Effector memory CD4-positive, alpha-beta T cell (primary cell): Measurements from ENCODE around the gene IQGAP3.

Source experiments
- DNase-seq, 3 donors: peaks; one replicate each; pipeline ENCODE4 v3.0.0-alpha.2; 2020
- H3K27ac ChIP-seq: 2 replicates; pipeline ENCODE4 v1.7.0; 2013; ENCODE audit warnings: mild to moderate bottlenecking, low read length, moderate library complexity; ENCODE audit not compliant: insufficient read depth, poor library complexity, severe bottlenecking
- H3K27me3 ChIP-seq: replicated peaks from 2 replicates; pipeline ENCODE4 v1.7.0; 2013; ENCODE audit warnings: mild to moderate bottlenecking, low read length; ENCODE audit not compliant: insufficient read depth, control insufficient read depth, poor library complexity, severe bottlenecking
- H3K36me3 ChIP-seq: 2 replicates; pipeline ENCODE4 v1.7.0; 2013; ENCODE audit warnings: mild to moderate bottlenecking, low read length, moderate library complexity; ENCODE audit not compliant: control insufficient read depth, insufficient read depth
- H3K4me1 ChIP-seq: 2 replicates; pipeline ENCODE4 v1.7.0; 2013; ENCODE audit warnings: low read length, mild to moderate bottlenecking; ENCODE audit not compliant: control insufficient read depth, insufficient read depth, poor library complexity, severe bottlenecking
- H3K4me3 ChIP-seq: 2 replicates; pipeline ENCODE4 v1.7.0; 2013; ENCODE audit warnings: low read length, low read depth, mild to moderate bottlenecking; ENCODE audit not compliant: insufficient read depth, poor library complexity, severe bottlenecking
- H3K9me3 ChIP-seq: 2 replicates; pipeline ENCODE4 v1.7.0; 2013; ENCODE audit warnings: mild to moderate bottlenecking, low read length, moderate library complexity; ENCODE audit not compliant: control insufficient read depth

Gene IQGAP3

DNA sequence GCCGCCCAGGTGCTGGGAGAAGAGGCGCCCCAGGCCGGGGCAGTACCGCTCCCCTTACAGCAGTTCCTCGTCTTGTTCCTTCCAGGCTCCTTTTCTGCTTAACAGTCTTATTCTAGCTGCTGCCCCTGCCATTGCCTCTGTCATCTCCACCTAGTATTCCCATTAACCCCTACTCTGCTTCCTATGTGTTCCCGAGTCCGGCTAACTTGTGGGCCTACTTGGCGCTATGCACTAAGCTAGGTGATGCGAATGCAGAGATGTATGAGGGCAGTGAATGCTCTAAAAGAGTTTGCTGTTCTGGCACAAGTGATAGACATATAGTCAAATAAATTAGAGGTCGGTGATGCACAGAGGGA, 276 bp upstream of the IQGAP3 start:
- H3K4me3 ChIP-seq, result peak overlapping the region; percentile 47
- H3K36me3 ChIP-seq, result no peaks in the 10 kb centered on the region
- peaks cover 17% of the 10 kb centered on the region for H3K27me3 ChIP-seq
- H3K27ac ChIP-seq, result no peak overlapping the region
- H3K4me1 ChIP-seq, result peaks cover 11% of the 10 kb centered on the region
- no peaks in the 10 kb centered on the region for H3K9me3 ChIP-seq
- DNase-seq, result no peak

DNA sequence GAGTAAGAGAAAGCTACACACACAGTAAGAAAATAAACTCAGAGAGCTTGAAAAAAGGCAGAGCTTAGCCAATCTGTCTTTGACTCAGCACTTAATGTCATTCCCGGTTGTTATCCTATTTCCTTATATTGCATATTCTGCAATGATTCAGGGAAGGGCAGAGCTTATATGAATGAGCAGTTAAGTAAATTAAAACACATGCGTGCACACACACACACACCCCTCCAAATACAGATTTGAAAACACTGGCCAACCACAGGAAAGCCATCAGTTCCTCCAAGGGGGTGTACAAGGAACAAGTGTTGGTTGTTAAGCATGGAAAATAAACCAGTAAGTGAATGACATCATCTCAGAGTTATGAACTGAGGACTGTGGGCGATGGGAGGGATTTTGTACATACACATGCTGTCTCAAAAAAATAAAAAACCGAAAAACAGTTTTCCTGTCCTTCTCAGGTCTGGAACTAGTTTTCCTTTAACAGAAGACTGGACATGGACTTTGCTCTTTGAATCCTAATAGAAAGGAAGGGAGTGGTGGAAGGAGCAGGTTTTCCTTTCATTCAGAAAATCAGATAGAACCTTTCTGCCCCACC, 1.0 kb downstream of the IQGAP3 start:
- no peaks in the 10 kb centered on the region for H3K36me3 ChIP-seq
- H3K27me3 ChIP-seq, result peaks cover 17% of the 10 kb centered on the region
- peaks cover 11% of the 10 kb centered on the region for H3K4me1 ChIP-seq
- no peak overlapping the region for H3K27ac ChIP-seq
- H3K9me3 ChIP-seq, result no peaks in the 10 kb centered on the region
- H3K4me3 ChIP-seq, result no peak overlapping the region
- DNase-seq, result no peak

DNA sequence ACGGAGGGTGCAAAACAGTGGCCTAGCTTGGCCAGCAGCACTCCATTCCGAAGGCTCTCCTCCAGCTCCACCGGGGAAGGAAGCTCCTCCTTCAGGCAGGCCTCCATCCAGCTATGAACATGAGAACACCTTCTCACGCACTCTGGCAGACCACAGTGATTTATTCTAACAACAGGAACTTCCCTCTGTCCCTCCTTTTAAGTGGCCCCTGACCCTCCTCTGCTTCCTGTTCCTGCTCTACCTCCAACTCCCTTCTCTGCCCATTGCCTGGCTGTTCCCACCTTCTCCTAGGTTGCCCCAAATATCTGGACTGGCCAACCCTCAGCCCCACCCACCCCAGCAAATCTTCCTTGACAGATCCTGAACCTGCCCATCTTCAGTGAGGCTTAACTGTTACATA, 5.9 kb downstream of the IQGAP3 start:
- H3K4me3 ChIP-seq, result no peak overlapping the region
- no peak overlapping the region for H3K27ac ChIP-seq
- H3K27me3 ChIP-seq, result peaks cover 4% of the 10 kb centered on the region
- H3K9me3 ChIP-seq, result no peaks in the 10 kb centered on the region
- no peak for DNase-seq
- H3K4me1 ChIP-seq, result no peaks in the 10 kb centered on the region
- no peaks in the 10 kb centered on the region for H3K36me3 ChIP-seq

DNA sequence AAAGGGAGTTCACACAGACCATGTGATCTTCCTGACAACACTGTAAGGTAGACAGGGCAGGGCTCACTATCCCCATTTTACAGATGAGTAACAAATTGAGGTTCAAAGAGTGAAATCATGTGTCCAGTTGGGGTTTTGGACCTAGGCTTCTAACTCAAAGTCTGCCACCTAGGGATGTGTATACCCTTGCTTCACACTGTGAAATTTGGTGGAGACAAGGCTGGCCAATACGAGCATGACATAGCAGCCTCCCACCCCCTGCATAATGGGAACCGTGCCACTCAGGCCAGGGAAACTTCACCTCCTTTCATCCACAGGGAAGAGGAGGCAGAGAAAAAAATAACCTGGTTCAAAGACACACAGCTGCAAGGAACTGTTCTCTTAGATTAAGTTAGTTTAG, 6.8 kb downstream of the IQGAP3 start:
- Histone ChIP-seq H3K27me3 (no peaks in the 10 kb centered on the region), H3K27ac (no peak overlapping the region), H3K4me3 (no peak overlapping the region), H3K9me3 (no peaks in the 10 kb centered on the region), H3K36me3 (no peaks in the 10 kb centered on the region), H3K4me1 (no peaks in the 10 kb centered on the region)
- no peak for DNase-seq

DNA sequence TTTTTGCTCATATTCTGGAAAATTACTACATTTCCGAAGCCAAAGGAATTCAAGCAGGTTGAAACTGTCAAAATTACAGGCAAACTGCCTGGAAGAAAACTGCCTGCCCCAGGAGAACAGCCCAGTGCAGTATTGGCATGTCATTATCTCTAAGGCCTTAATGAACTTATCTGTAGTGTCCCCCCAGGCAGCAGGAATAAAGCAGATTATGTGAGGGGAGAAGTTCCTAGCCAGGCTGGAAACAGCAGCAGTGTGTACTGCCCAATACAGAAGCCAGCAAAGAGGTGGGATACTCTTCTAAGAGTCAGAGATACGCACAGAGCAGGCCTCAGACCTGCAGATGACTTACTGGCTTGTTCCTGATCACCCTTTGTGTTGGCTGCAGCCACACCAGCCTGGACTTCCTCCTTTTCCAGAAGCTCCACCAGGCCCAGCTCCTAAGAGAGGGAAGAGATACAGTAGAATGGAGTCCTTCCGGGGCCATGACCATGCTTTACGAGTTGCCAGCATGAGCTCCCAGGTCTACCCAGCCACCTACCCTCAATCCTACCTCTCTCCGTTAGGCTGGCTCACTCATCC, 11.7 kb downstream of the IQGAP3 start:
- H3K9me3 ChIP-seq, result no peaks in the 10 kb centered on the region
- no peaks in the 10 kb centered on the region for H3K4me1 ChIP-seq
- no peaks in the 10 kb centered on the region for H3K36me3 ChIP-seq
- H3K27me3 ChIP-seq, result no peaks in the 10 kb centered on the region
- no peak overlapping the region for H3K4me3 ChIP-seq
- DNase-seq, result no peak
- no peak overlapping the region for H3K27ac ChIP-seq

DNA sequence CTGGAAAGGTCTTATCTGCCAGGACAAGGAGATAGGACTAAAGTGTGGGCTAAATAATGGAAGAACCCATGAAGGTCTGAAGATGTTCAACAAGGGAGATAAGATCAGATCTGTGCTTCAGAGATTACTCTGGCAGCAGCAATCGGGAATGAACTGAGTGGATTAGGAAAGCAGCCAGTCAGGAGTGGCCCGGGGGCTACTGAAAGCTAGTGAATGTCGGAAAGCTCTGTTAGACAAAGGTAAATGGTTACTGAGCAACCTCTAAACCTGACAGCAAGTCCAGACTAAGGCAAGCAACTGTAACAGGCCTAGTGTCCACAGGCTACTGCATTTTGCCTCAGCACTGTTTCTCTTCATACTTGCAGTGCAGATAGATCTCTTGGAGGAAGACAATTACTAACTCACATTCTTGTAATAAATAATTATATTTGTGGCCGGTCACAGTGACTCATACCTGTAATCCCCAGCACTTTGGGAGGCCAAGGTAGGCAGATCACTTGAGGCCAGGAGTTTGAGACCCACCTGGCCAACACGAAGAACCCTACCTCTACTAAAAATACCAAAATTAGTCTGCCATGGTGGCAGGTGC, 12.5 kb downstream of the IQGAP3 start:
- no peak for DNase-seq
- H3K4me1 ChIP-seq, result no peaks in the 10 kb centered on the region
- no peak overlapping the region for H3K4me3 ChIP-seq
- H3K36me3 ChIP-seq, result no peaks in the 10 kb centered on the region
- no peaks in the 10 kb centered on the region for H3K27me3 ChIP-seq
- H3K27ac ChIP-seq, result no peak overlapping the region
- no peaks in the 10 kb centered on the region for H3K9me3 ChIP-seq

DNA sequence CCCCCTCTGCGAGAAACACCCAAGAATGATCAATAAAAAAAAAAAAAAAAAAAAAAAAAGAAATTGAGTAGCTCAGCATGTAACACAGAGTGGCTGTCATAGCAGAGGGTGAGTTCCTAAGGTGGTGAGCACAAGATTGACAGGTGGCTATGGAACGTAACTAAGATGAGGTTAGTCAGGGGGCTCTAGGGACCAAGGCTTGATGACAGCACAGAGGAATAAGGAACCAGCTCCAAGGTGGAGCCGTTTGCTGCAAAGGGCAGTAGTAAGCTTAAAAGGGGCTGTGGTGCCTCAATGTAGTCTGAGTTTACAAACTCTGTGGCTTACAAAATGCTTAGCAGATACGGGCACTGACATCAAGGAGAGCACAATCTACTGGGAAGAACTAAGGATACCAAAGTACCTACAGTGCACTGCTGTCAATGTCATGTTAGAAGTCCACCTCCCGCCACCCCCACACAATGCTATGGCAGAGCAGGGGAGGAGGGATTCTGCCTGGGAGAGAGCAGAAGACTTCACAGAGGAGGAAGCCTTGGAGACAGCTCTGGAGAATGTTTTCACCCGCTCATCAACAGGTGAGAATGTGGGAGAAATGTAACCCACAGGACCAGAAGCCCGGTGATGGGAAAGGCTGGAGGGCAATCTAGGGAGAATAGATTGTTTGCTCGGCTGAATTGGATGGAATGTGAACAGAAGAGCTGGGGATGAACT, 13.1 kb downstream of the IQGAP3 start:
- DNase-seq, result no peak
- no peak overlapping the region for H3K4me3 ChIP-seq
- H3K36me3 ChIP-seq, result no peaks in the 10 kb centered on the region
- H3K27me3 ChIP-seq, result no peaks in the 10 kb centered on the region
- no peaks in the 10 kb centered on the region for H3K4me1 ChIP-seq
- H3K27ac ChIP-seq, result no peak overlapping the region
- no peaks in the 10 kb centered on the region for H3K9me3 ChIP-seq

DNA sequence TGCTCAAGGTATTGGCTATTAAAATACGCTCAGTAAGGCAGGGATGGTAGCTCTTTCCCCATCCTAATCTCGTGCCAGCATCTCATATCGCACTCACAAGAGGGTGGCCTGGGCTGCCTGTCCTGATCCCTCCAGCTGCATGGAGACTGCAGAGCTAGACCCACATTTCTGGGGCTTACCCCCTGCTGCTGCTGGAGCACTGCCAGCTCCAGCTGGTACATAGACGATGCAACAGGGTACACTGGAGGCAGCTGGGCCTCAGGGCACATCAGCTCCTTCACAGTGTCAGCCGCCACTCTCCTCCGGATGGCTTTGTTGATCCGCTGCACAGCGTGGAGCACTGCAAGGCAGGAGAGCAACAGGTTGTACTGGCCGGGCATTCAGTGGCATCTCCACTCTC, 16.0 kb downstream of the IQGAP3 start:
- no peak for DNase-seq
- H3K36me3 ChIP-seq, result no peaks in the 10 kb centered on the region
- H3K4me1 ChIP-seq, result no peaks in the 10 kb centered on the region
- H3K9me3 ChIP-seq, result no peaks in the 10 kb centered on the region
- H3K27me3 ChIP-seq, result no peaks in the 10 kb centered on the region
- H3K27ac ChIP-seq, result no peak overlapping the region
- H3K4me3 ChIP-seq, result no peak overlapping the region

DNA sequence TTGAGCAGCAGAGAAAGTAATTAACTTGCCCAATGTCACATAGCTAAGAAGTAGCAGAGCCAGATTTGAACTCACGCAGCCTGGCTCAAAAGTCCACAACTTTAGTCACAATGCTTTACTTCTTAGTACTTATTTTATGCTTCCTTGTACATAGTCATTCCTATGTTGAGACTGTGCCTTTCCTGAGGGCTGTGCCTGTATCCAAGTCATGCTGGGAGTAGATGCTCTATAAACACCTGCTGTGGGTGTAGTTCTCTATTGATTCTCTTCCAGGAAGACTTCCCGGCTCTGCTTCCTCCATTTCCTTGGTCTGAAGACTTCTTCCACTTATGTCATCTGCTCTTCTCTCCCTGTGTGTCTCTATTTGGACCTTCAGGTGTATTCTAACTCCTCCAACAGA, 16.6 kb downstream of the IQGAP3 start:
- Histone ChIP-seq H3K27me3 (no peaks in the 10 kb centered on the region), H3K36me3 (no peaks in the 10 kb centered on the region), H3K4me1 (no peaks in the 10 kb centered on the region), H3K4me3 (no peak overlapping the region), H3K9me3 (no peaks in the 10 kb centered on the region), H3K27ac (no peak overlapping the region)
- DNase-seq, result no peak

DNA sequence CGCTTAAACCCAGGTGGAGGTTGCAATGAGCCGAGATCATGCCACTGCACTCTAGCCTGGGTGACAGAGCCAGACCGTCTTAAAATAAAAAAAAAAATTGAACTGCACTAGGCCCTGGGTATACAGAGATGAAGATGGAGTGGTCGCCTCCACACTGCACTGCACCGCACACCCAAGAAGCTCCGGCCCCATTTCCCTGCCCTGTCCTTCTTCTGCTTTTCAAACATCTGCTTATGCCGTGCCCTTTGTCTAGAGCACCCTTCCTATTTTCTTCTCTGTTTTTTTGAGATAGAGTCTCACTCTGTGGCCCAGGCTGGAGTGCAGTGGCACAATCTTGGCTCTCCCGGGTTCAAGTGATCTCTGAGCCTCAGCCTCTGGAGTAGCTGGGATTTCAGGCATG, 17.4 kb downstream of the IQGAP3 start:
- H3K4me3 ChIP-seq, result no peak overlapping the region
- H3K4me1 ChIP-seq, result no peaks in the 10 kb centered on the region
- DNase-seq, result no peak
- H3K9me3 ChIP-seq, result no peaks in the 10 kb centered on the region
- H3K27me3 ChIP-seq, result no peaks in the 10 kb centered on the region
- no peak overlapping the region for H3K27ac ChIP-seq
- no peaks in the 10 kb centered on the region for H3K36me3 ChIP-seq
